Small intestine (tissue), 7 donors: ENCODE measurements around the gene ADSL. TPM values are rescaled to one million over a fixed set of nuclear protein-coding genes. Genes with fewer than 3 reads are reported as not detected.

Source experiments
- DNase-seq, 2 donors: peaks; one replicate each; pipeline versions ENCODE4 v3.0.0 to v3.0.0-alpha.2; 2013
- FAIRE-seq: peaks from 2 replicates; lab custom pipeline; 2012; peaks lifted over from hg19 to GRCh38; lab: Jason Lieb, UNC
- H3K27ac ChIP-seq, 3 donors: one replicate each; pipeline ENCODE4 v1.5.1; 2013; ENCODE audit warnings: low read length in 2 of 3, mild to moderate bottlenecking in 2 of 3, control low read depth in 1 of 3, inconsistent platforms in 1 of 3, low read depth in 1 of 3, moderate library complexity in 1 of 3
- H3K27me3 ChIP-seq, 3 donors: one replicate each; pipeline ENCODE4 v1.6.1; 2013; ENCODE audit warnings: low read length in 3 of 3, inconsistent platforms in 1 of 3; ENCODE audit not compliant: control insufficient read depth in 3 of 3, insufficient read depth in 3 of 3
- H3K36me3 ChIP-seq, 3 donors: one replicate each; pipeline ENCODE4 v1.6.1; 2013; ENCODE audit warnings: low read length in 3 of 3, inconsistent platforms in 1 of 3, low read depth in 1 of 3, mild to moderate bottlenecking in 1 of 3, moderate library complexity in 1 of 3; ENCODE audit not compliant: control insufficient read depth in 3 of 3, insufficient read depth in 2 of 3
- H3K4me1 ChIP-seq, 3 donors: one replicate each; pipeline ENCODE4 v1.6.1; 2013; ENCODE audit warnings: low read length in 2 of 3, inconsistent platforms in 1 of 3, low read depth in 1 of 3, mild to moderate bottlenecking in 1 of 3, moderate library complexity in 1 of 3; ENCODE audit not compliant: control insufficient read depth in 3 of 3, insufficient read depth in 2 of 3
- H3K4me3 ChIP-seq, 3 donors: one replicate each; pipeline ENCODE4 v1.5.1; 2013; ENCODE audit warnings: low read length in 3 of 3, control low read depth in 1 of 3, inconsistent platforms in 1 of 3, low read depth in 1 of 3, mild to moderate bottlenecking in 1 of 3, moderate library complexity in 1 of 3
- H3K9me3 ChIP-seq, 2 donors: one replicate each; pipeline ENCODE4 v1.6.1; 2013; ENCODE audit warnings: low read depth in 1 of 2, low read length in 1 of 2; ENCODE audit not compliant: control insufficient read depth in 2 of 2, insufficient read depth in 1 of 2
- WGBS, 3 donors: extraction: QIAGEN DNeasy Blood & Tissue Kit; methylation state at CpG; one replicate each; pipeline ENCODE4 v1.1.7; 2013; 5-methylcytosine and 5-hydroxymethylcytosine counted together
- polyA plus RNA-seq, 4 donors: library from polyadenylated mRNA; stranded (reverse) in 3 of 4; unstranded in 1 of 4; fragments of 200-250 nt in 3 of 4; fragments of 120-200 nt in 1 of 4; gene quantifications; one replicate each; pipeline versions ENCODE4 v1.2.1 to v1.2.3, GENCODE V29; 2013
- donor health status: healthy with polysubstance abuse.
- donor health status: control.
- donor health status: control.
- donor health status: Bipolar disorder and iron deficiency.
- donor health status: healthy.

Gene ADSL
- polyA plus RNA-seq, 4 donors, result 23.9 to 78.2 (median 45.2) TPM

DNA sequence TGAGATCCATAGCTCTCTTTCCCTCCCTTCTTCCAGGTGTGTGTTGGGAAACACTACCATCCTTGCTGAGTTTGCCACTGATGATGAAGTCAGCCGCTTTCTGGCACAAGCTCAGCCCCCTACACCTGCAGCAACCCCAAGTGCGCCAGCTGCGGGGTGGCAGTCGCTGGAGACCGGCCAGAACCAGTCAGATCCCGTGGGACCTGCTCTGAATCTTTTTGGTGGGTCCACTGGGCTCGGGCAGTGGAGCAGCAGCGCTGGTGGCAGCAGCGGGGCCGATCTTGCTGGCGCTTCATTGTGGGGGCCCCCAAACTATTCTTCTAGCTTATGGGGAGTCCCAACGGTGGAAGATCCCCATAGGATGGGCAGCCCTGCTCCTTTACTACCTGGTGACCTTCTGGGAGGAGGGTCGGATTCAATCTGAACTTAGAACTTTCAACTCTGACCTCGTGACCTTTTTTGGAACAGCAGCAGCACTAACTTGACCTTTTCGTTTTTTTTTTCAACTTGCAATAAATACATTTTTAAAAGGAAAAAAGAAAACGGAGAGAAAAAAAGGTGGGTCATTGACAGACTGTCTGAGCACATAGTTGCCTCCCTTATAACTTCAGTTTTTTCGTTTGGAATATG lies 23.4 kb upstream of the ADSL start:
- H3K4me3 ChIP-seq, result no peak overlapping the region
- peaks cover 0 to 3% (median 0%) of the 10 kb centered on the region in 3 donors for H3K4me1 ChIP-seq
- H3K36me3 ChIP-seq, result peaks cover 9 to 45% (median 29%) of the 10 kb centered on the region in 3 donors
- 88 to 90% (median 88%) methylated on average over 17 of the region's 17 CpGs for WGBS, 3 donors
- no peaks in the 10 kb centered on the region for H3K9me3 ChIP-seq
- H3K27ac ChIP-seq, result no peak overlapping the region
- no peaks in the 10 kb centered on the region for H3K27me3 ChIP-seq
- DNase-seq (no peak), FAIRE-seq (no peak)

DNA sequence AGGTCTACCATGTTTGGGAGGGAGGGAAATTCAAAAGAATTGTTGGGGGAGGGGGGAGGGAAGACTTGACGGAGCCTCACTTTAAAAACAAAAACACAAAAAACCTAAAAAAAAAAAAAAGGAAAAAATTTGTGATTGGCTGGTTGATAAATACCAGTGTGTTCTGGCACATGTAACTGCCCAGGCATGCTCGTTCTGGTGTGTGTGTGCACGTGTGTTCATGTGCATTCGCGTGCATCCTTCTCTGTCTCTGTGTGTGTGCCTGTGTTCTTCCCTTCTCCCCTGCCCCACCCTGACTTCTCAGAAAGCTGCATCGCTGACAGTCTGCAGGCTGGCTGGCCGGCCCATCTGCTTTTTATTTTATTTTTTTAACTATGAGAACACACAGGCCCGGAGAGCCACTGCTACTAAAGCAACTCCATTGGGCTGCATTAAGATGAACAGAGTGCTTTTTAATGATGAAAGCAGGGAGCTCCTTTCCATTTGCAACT lies 22.6 kb upstream of the ADSL start:
- FAIRE-seq, result no peak
- Histone ChIP-seq H3K36me3 (peaks cover 9 to 39% (median 29%) of the 10 kb centered on the region in 3 donors), H3K9me3 (no peaks in the 10 kb centered on the region), H3K27me3 (no peaks in the 10 kb centered on the region), H3K27ac (peak overlapping the region in 2 of 3 donors; percentile 15 to 89), H3K4me3 (no peak overlapping the region), H3K4me1 (peaks cover 0 to 3% (median 0%) of the 10 kb centered on the region in 3 donors)
- WGBS, 3 donors, result 69 to 86% (median 77%) methylated on average over 8 of the region's 8 CpGs
- no peak for DNase-seq

DNA sequence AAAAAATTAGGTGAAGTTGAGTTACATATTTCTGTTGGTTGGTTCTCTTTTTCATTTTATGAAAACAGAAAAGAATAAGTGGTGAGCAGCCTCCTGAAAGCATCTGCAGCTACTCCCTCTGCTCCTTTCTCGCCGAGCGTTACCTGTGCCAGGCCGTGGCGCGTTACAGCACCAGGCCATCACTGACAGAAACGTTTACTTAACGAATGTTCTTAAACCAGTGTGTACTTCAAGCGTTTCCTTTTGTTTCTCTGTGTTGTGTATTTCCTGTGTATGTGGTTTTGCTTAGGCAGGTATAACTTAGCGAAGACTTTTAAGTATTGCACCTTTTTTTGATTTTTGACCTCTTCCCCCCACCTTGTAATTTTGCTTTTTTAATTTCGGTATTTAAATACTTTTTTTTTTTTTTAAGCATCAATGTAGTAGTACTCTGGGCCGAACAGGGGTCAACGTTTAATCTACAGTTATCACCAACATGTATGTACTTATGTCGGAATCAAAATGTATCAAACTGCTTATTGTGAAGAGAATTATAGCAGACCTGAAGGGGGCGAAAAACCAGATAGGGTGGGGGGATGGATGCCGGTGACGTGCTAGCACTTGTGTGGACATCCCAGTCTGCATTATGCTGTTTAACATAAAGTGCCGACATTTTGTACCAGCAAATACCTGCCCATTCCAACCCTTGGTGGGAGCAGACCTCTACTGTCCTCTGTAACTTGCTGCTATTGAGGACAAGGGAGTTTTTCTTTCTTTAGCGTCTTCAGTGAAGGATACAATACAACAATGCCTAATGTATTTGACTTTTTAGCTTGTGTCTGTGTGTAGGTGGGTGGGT lies 21.6 kb upstream of the ADSL start:
- no peak overlapping the region for H3K4me3 ChIP-seq
- peak in 1 of 2 donors; percentile 56 for DNase-seq
- FAIRE-seq, result no peak
- H3K27ac ChIP-seq, result peak overlapping the region in 2 of 3 donors; percentile 65 to 89
- peaks cover 0 to 3% (median 0%) of the 10 kb centered on the region in 3 donors for H3K4me1 ChIP-seq
- WGBS, 3 donors, result 67 to 79% (median 68%) methylated on average over 19 of the region's 19 CpGs
- no peaks in the 10 kb centered on the region for H3K27me3 ChIP-seq
- no peaks in the 10 kb centered on the region for H3K9me3 ChIP-seq
- H3K36me3 ChIP-seq, result peaks cover 6 to 34% (median 27%) of the 10 kb centered on the region in 3 donors

DNA sequence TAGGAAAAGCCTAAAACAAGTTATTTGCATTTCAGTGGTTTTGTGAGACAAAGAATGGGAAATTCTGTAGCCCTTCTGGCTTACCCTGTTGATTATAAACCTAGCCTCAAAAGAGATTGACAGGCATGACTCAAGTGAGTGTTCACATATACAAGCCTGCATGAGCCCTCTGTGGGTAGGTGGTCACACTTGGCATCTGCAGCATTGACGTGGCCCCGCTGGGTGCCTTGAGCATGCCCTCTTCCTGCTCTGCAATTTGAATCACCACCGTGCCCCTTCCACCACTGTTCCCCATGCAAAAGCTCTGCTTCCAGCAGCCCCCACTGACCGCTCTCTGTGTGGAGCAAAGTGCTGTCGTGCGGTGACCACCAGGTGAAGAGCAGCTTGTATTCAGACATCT lies 21.0 kb upstream of the ADSL start:
- no peaks in the 10 kb centered on the region for H3K9me3 ChIP-seq
- H3K27ac ChIP-seq, result peak overlapping the region in 2 of 3 donors; percentile 65 to 77
- H3K27me3 ChIP-seq, result no peaks in the 10 kb centered on the region
- 85 to 96% (median 93%) methylated on average over 6 of the region's 6 CpGs for WGBS, 3 donors
- FAIRE-seq (no peak), DNase-seq (no peak)
- H3K36me3 ChIP-seq, result peaks cover 6 to 31% (median 25%) of the 10 kb centered on the region in 3 donors
- peaks cover 0 to 3% (median 0%) of the 10 kb centered on the region in 3 donors for H3K4me1 ChIP-seq
- H3K4me3 ChIP-seq, result no peak overlapping the region

DNA sequence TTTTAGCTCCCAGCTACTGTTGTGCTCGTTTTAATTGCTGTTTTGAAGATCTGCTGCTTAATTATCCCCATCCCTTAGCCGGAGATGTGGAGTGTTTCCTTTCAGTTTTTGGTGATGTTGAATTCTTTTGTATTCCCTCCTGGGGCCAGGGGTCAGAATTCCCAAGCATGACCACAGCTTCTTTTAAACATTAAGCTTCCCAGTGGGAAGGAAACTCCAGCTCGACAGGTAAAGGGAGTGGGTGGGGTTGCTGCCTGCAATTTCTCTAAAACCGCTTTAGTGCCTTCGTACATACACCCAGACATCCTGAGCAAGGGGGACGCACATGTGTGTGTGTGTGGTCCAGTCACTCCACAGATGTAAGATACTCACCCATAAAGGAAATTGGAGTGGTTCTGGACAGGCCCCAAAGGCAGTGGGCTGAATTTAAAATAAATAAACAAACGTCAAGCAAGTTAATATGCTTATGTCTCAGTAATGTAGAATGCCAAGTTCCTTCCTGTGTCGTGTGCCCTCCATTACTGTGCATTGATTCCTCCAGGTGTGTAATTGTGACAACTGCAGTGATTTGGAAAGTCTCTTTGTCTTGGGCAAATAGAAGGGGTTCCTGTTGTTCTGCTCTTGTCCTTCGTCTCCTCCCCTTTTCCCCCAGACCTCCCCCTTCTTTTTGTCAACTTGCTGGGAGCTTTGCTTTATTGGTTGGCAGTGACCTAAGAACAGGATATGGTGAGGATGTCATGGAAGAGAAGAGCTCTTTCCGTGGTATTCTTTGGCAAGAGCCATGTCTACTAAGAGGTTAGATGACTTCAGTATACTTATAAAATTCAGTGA lies 19.2 kb upstream of the ADSL start:
- Histone ChIP-seq H3K4me1 (peaks cover 0 to 3% (median 0%) of the 10 kb centered on the region in 3 donors), H3K4me3 (no peak overlapping the region), H3K27ac (peak overlapping the region in 1 of 3 donors; percentile 73), H3K36me3 (peaks cover 6 to 27% (median 13%) of the 10 kb centered on the region in 3 donors), H3K27me3 (no peaks in the 10 kb centered on the region), H3K9me3 (no peaks in the 10 kb centered on the region)
- no peak for FAIRE-seq
- DNase-seq, result no peak
- 52 to 80% (median 69%) methylated on average over 10 of the region's 10 CpGs for WGBS, 3 donors

DNA sequence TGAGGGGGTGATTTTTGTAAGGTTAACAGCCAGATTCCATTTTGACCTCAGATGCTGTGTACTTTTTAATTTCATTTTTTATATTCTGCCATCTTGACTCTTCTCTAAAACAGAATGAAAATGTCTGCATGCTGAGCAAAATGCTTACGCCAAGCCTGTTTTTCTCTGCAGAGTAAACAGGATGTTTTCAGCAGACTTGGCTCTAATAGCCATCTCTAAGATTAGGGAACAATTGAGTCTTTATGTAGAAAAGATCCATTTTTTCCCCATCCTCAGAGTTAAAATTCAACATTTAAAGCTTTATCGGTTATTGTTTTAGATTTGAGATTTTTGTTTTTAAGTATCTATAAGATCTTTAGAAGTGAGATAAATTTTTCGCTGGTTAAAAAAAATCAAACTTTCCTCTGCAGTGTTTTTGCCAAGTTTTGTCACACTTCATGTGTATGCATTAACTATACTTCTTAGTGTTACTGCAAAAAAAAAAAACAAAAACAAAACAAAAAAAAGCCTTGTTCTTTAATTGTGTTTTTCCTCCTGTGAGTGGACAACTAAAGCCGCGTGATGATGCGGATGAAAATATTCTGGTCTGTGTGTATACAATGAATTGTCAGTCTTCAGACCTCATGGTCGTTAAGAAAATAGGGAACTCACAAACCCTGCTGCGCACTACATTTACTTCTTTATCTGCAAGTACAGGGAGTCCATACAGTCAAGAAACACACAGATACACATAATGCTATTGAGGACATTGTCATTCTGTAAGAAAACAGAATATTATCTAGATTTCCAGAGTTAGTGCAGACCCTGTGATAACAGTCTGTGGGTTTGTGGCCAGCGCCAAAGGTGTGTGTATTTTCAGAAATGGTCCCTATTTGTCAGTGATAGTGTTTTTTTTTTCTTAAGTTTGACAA lies 17.5 kb upstream of the ADSL start:
- no peaks in the 10 kb centered on the region for H3K27me3 ChIP-seq
- no peak for DNase-seq
- H3K4me1 ChIP-seq, result peaks cover 0 to 3% (median 0%) of the 10 kb centered on the region in 3 donors
- H3K9me3 ChIP-seq, result no peaks in the 10 kb centered on the region
- peaks cover 0 to 26% (median 3%) of the 10 kb centered on the region in 3 donors for H3K36me3 ChIP-seq
- H3K27ac ChIP-seq, result peak overlapping the region in 1 of 3 donors; percentile 29
- WGBS, 3 donors, result 74 to 91% (median 88%) methylated on average over 9 of the region's 9 CpGs
- FAIRE-seq, result no peak
- H3K4me3 ChIP-seq, result no peak overlapping the region

DNA sequence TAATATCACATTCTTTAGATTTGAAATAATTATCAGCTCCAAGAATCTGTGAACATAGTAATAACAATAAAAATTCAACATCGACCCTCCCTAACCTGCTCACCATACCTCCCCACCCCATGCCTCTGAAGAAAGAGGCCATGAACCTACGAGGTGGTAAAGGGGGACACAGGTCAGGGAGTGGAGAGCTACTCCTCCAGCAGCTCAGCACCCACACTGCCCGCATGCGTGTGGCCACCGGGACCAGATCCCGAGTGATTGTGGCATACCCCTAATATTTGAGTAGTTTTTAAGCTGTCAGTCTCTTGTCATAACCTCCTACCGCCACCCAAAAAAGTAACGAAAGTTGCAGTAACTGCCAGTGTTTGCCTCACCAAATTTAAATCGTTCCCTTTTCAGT lies 16.8 kb upstream of the ADSL start:
- no peaks in the 10 kb centered on the region for H3K27me3 ChIP-seq
- no peaks in the 10 kb centered on the region for H3K9me3 ChIP-seq
- DNase-seq (no peak), FAIRE-seq (no peak)
- H3K4me1 ChIP-seq, result peaks cover 0 to 3% (median 0%) of the 10 kb centered on the region in 3 donors
- H3K27ac ChIP-seq, result peak overlapping the region in 1 of 3 donors; percentile 45
- peaks cover 0 to 27% (median 3%) of the 10 kb centered on the region in 3 donors for H3K36me3 ChIP-seq
- no peak overlapping the region for H3K4me3 ChIP-seq
- 87 to 95% (median 91%) methylated on average over 9 of the region's 9 CpGs for WGBS, 3 donors
